BLaER1 treated with 17β-estradiol and CSF1 and Interleukin-3, amounts not matched to agents 10 nM and 100 nM (cell line): ENCODE data around the gene PCDHB13.
"Not testable (repeated sequence)": the region's sequence is repeated elsewhere in the genome, so short reads cannot be mapped to it uniquely, and the experiment has no call there.

Experiments used
- H3K27ac ChIP-seq, 11 experiments: shearing (Covaris generic); formaldehyde crosslinking; 2 replicates each; pipeline ENCODE4 v1.8.1; 2022
- H3K27me3 ChIP-seq, 11 experiments: shearing (Covaris generic); formaldehyde crosslinking; 2 replicates each; pipeline ENCODE4 v1.8.1; 2022
- H3K36me3 ChIP-seq, 11 experiments: shearing (Covaris generic); formaldehyde crosslinking; 2 replicates each; pipeline ENCODE4 v1.8.1; 2022
- H3K4me1 ChIP-seq, 10 experiments: shearing (Covaris generic); formaldehyde crosslinking; 2 replicates each; pipeline ENCODE4 v1.8.1; 2022
- H3K4me2 ChIP-seq, 11 experiments: shearing (Covaris generic); formaldehyde crosslinking; 2 replicates each; pipeline ENCODE4 v1.8.1; 2022
- H3K4me3 ChIP-seq, 10 experiments: shearing (Covaris generic); formaldehyde crosslinking; 2 replicates each; pipeline ENCODE4 v1.8.1; 2022
- H3K9ac ChIP-seq, 11 experiments: shearing (Covaris generic); formaldehyde crosslinking; 2 replicates each; pipeline ENCODE4 v1.8.1; 2022
- H3K9me3 ChIP-seq, 11 experiments: shearing (Covaris generic); formaldehyde crosslinking; replicated peaks in 1 of 11; 2 replicates each; pipeline ENCODE4 v1.8.1; 2022
- H4K20me1 ChIP-seq, 11 experiments: shearing (Covaris generic); formaldehyde crosslinking; 2 replicates each; pipeline ENCODE4 v1.8.1; 2022
- Cebpa-rat ChIP-seq, 11 experiments: shearing (Covaris generic); IDR thresholded peaks; 2 replicates each; pipeline ENCODE4 v1.8.1; 2022

The PCDHB13 gene

GRCh38 chr5:141236516-141237313, 23.0 kb downstream of the PCDHB13 start:
- H3K4me3 ChIP-seq, result no peak overlapping the region; a peak in 1 of 20 replicates
- peaks cover 92 to 100% (median 99%) of the 10 kb centered on the region in 11 experiments for H3K9me3 ChIP-seq
- no peak overlapping the region for H3K27ac ChIP-seq
- H3K36me3 ChIP-seq, result no peaks in the 10 kb centered on the region; a peak in 4 of 22 replicates
- no peaks in the 10 kb centered on the region for H3K4me1 ChIP-seq
- TF ChIP-seq Cebpa-rat (IDR thresholded peaks at IDR 0.05), result no peak
- no peak overlapping the region for H3K9ac ChIP-seq
- no peak overlapping the region for H3K4me2 ChIP-seq
- H4K20me1 ChIP-seq, result no peaks in the 10 kb centered on the region
- H3K27me3 ChIP-seq, result no peaks in the 10 kb centered on the region

- Histone ChIP-seq H4K20me1 (no peaks in the 10 kb centered on the region), H3K36me3 (peaks cover 0 to 3% (median 0%) of the 10 kb centered on the region in 11 experiments; a peak in 2 of 22 replicates), H3K4me1 (no peaks in the 10 kb centered on the region), H3K9ac (no peak overlapping the region), H3K4me3 (no peak overlapping the region; a peak in 2 of 20 replicates), H3K27ac (no peak overlapping the region), H3K9me3 (peaks cover 88 to 100% (median 99%) of the 10 kb centered on the region in 11 experiments), H3K27me3 (no peaks in the 10 kb centered on the region), H3K4me2 (no peak overlapping the region)
- no peak for TF ChIP-seq Cebpa-rat (IDR thresholded peaks at IDR 0.05)
Measured at GRCh38 chr5:141241496-141241895, 27.8 kb downstream of the PCDHB13 start.

GRCh38 chr5:141245250-141245717, 31.6 kb downstream of the PCDHB13 start, which contains the start of gene PCDHB15:
TSS of gene PCDHB15 (plus strand) at chr5:141245395. CDS start at chr5:141245579, 184 bp downstream.
- Histone ChIP-seq H3K9ac (no peak within 1 kb of the TSS), H3K4me3 (peak within 1 kb of the TSS in 1 of 10 experiments; percentile 35; a peak in 2 of 20 replicates), H4K20me1 (no peaks in the 10 kb centered on the region), H3K27me3 (no peaks in the 10 kb centered on the region), H3K36me3 (peaks cover 0 to 8% (median 0%) of the 10 kb centered on the region in 11 experiments; a peak in 4 of 22 replicates), H3K9me3 (peaks cover 92 to 100% (median 99%) of the 10 kb centered on the region in 11 experiments), H3K4me1 (no peaks in the 10 kb centered on the region), H3K4me2 (no peak within 1 kb of the TSS), H3K27ac (no peak within 1 kb of the TSS)
- no peak for TF ChIP-seq Cebpa-rat (IDR thresholded peaks at IDR 0.05)

GRCh38 chr5:141246971-141247370, 33.3 kb downstream of the PCDHB13 start:
- Histone ChIP-seq H3K36me3 (peaks cover 0 to 10% (median 0%) of the 10 kb centered on the region in 11 experiments; a peak in 5 of 22 replicates), H3K9me3 (peaks cover 92 to 100% (median 99%) of the 10 kb centered on the region in 11 experiments)
- H3K4me2 ChIP-seq, H3K4me1 ChIP-seq, H3K27me3 ChIP-seq, H3K27ac ChIP-seq, H3K4me3 ChIP-seq, H4K20me1 ChIP-seq, H3K9ac ChIP-seq: not testable (repeated sequence)

- H3K27ac ChIP-seq, H3K4me2 ChIP-seq, H3K4me3 ChIP-seq, H4K20me1 ChIP-seq, H3K9ac ChIP-seq, H3K4me1 ChIP-seq, H3K27me3 ChIP-seq: not testable (repeated sequence)
- H3K36me3 ChIP-seq, result peaks cover 0 to 10% (median 0%) of the 10 kb centered on the region in 11 experiments; a peak in 5 of 22 replicates
- H3K9me3 ChIP-seq, result peaks cover 92 to 100% (median 99%) of the 10 kb centered on the region in 11 experiments
Measured at GRCh38 chr5:141247434-141247833, 33.7 kb downstream of the PCDHB13 start.

GRCh38 chr5:141250576-141250975, 36.9 kb downstream of the PCDHB13 start:
- H3K27me3 ChIP-seq, result no peaks in the 10 kb centered on the region
- H3K4me3 ChIP-seq, result no peak overlapping the region
- H4K20me1 ChIP-seq, result no peaks in the 10 kb centered on the region
- H3K4me2 ChIP-seq, result no peak overlapping the region
- H3K9ac ChIP-seq, result no peak overlapping the region
- H3K4me1 ChIP-seq, result no peaks in the 10 kb centered on the region
- no peak for TF ChIP-seq Cebpa-rat (IDR thresholded peaks at IDR 0.05)
- H3K9me3 ChIP-seq, result peaks cover 97 to 100% (median 99%) of the 10 kb centered on the region in 11 experiments
- no peak overlapping the region for H3K27ac ChIP-seq
- H3K36me3 ChIP-seq, result peaks cover 0 to 10% (median 0%) of the 10 kb centered on the region in 11 experiments; a peak in 6 of 22 replicates

- Histone ChIP-seq H3K36me3 (peaks cover 0 to 18% (median 0%) of the 10 kb centered on the region in 11 experiments; a peak in 9 of 22 replicates), H3K4me1 (no peaks in the 10 kb centered on the region), H3K9me3 (peaks cover 99 to 100% (median 100%) of the 10 kb centered on the region in 11 experiments), H3K4me3 (no peak overlapping the region; a peak in 1 of 20 replicates), H3K27ac (no peak overlapping the region), H4K20me1 (no peaks in the 10 kb centered on the region), H3K4me2 (no peak overlapping the region), H3K27me3 (no peaks in the 10 kb centered on the region), H3K9ac (no peak overlapping the region)
- TF ChIP-seq Cebpa-rat (IDR thresholded peaks at IDR 0.05), result no peak
Measured at GRCh38 chr5:141258464-141258863, 44.7 kb downstream of the PCDHB13 start.

GRCh38 chr5:141258948-141259347, 45.2 kb downstream of the PCDHB13 start:
- Histone ChIP-seq H3K9ac (no peak overlapping the region), H3K4me3 (no peak overlapping the region; a peak in 1 of 20 replicates), H3K4me2 (no peak overlapping the region), H3K9me3 (peaks cover 99 to 100% (median 100%) of the 10 kb centered on the region in 11 experiments), H3K27ac (no peak overlapping the region), H3K27me3 (no peaks in the 10 kb centered on the region), H3K36me3 (peaks cover 0 to 23% (median 3%) of the 10 kb centered on the region in 11 experiments; a peak in 9 of 22 replicates), H3K4me1 (no peaks in the 10 kb centered on the region), H4K20me1 (no peaks in the 10 kb centered on the region)
- no peak for TF ChIP-seq Cebpa-rat (IDR thresholded peaks at IDR 0.05)

GRCh38 chr5:141260458-141261237, 46.9 kb downstream of the PCDHB13 start:
- no peak overlapping the region for H3K9ac ChIP-seq
- peaks cover 99 to 100% (median 100%) of the 10 kb centered on the region in 11 experiments for H3K9me3 ChIP-seq
- H3K4me3 ChIP-seq, result peak overlapping the region in 2 of 10 experiments; percentile 28 to 31; a peak in 4 of 20 replicates
- no peak for TF ChIP-seq Cebpa-rat (IDR thresholded peaks at IDR 0.05)
- no peak overlapping the region for H3K4me2 ChIP-seq
- H3K27me3 ChIP-seq, result no peaks in the 10 kb centered on the region
- H3K36me3 ChIP-seq, result peaks cover 0 to 36% (median 9%) of the 10 kb centered on the region in 11 experiments; a peak in 11 of 22 replicates
- H3K27ac ChIP-seq, result no peak overlapping the region
- H3K4me1 ChIP-seq, result no peaks in the 10 kb centered on the region
- H4K20me1 ChIP-seq, result no peaks in the 10 kb centered on the region
